WTC11 (cell line): ENCODE results near the gene SPINK1.

Source experiments
- ATF3 ChIP-seq: sonication (generic); formaldehyde crosslinking; conservative IDR thresholded peaks from 2 replicates; pipeline ENCODE4 v1.8.1; 2022; ENCODE audit warnings: mild to moderate bottlenecking, missing genetic modification reagents
- CBFB ChIP-seq: sonication (generic); formaldehyde crosslinking; IDR thresholded peaks from 2 replicates; pipeline ENCODE4 v1.8.1; 2022; ENCODE audit warnings: mild to moderate bottlenecking, low read depth, missing genetic modification reagents
- CTCF ChIP-seq: fragments of 200-600 bp; IDR thresholded peaks from 2 replicates; pipeline ENCODE4 v1.8.0; 2022; ENCODE audit warnings: antibody characterized with exemption
- JUN ChIP-seq: sonication (generic); formaldehyde crosslinking; IDR thresholded peaks from 2 replicates; pipeline ENCODE4 v1.8.0; 2023; ENCODE audit warnings: mild to moderate bottlenecking, missing genetic modification reagents
- USF2 ChIP-seq: sonication (generic); formaldehyde crosslinking; IDR thresholded peaks from 2 replicates; pipeline ENCODE4 v1.8.1; 2023; ENCODE audit warnings: mild to moderate bottlenecking, missing genetic modification reagents, moderate library complexity
- ZNF121 ChIP-seq: sonication (generic); formaldehyde crosslinking; IDR thresholded peaks from 2 replicates; pipeline ENCODE4 v1.8.0; 2023; ENCODE audit warnings: missing genetic modification reagents
- TF ChIP-seq, protein P1 (sequence below): sonication (generic); formaldehyde crosslinking; IDR thresholded peaks from 2 replicates; pipeline ENCODE4 v1.8.0; 2022; ENCODE audit warnings: mild to moderate bottlenecking, missing genetic modification reagents

DNA sequence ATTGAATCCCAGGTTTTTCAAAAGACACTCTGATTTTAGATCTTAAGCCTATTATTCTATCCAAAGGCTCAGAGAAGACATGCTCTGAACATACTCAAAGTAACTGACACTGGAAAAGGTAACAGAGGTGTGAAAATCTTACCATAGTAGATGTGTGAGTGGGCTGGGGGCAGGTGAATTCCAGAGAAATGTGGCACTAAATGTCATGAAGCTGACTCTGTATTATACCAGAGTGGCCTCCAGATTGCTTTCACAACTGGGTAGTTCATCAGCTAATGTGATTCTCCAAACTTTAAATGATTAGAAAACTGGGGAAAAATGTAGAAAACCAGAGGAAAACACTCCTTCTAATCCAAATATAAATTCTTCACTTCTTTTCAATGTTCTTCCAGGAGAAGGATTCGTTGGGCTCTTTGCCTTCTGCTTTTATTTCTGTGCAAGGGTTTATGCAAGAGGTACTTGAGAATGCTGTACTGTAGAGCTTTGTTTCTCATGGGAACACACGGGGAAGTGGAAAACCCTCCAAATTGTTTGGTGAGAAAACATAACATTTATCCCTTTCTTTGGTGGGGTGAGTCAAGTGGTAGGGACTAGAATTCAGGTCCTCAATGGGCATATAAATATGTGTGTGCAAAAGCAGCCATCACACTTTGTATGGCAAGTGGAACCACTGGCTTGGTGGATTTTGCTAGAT is 46.7 kb upstream of the SPINK1 start, which contains the start of gene SCGB3A2:
- TF ChIP-seq CTCF (no peak), ZNF121 (CRISPR knock-in tag) (no peak), JUN (CRISPR knock-in tag) (no peak), CBFB (CRISPR knock-in tag) (no peak), ATF3 (CRISPR knock-in tag) (no peak), USF2 (CRISPR knock-in tag) (no peak)
- TF ChIP-seq, protein P1, sequence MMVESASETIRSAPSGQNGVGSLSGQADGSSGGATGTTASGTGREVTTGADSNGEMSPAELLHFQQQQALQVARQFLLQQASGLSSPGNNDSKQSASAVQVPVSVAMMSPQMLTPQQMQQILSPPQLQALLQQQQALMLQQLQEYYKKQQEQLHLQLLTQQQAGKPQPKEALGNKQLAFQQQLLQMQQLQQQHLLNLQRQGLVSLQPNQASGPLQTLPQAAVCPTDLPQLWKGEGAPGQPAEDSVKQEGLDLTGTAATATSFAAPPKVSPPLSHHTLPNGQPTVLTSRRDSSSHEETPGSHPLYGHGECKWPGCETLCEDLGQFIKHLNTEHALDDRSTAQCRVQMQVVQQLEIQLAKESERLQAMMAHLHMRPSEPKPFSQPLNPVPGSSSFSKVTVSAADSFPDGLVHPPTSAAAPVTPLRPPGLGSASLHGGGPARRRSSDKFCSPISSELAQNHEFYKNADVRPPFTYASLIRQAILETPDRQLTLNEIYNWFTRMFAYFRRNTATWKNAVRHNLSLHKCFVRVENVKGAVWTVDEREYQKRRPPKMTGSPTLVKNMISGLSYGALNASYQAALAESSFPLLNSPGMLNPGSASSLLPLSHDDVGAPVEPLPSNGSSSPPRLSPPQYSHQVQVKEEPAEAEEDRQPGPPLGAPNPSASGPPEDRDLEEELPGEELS (CRISPR knock-in tag) = no peak
